Natural killer cell (primary cell): Measurements from ENCODE around the gene UBE2C. TPM values are rescaled to one million over a fixed set of nuclear protein-coding genes. Genes with fewer than 3 reads are reported as not detected.
"Not testable (repeated sequence)": the region's sequence is repeated elsewhere in the genome, so short reads cannot be mapped to it uniquely, and the experiment has no call there.

Experiments
- ATAC-seq, 3 donors: fragments of 150-1000 bp in 2 of 3; fragments of 200-7000 bp in 1 of 3; cut with Tn5 transposase; 1 replicate in 1 of 3; 2 replicates in 2 of 3; pipeline ENCODE4 v1.10.0; 2021; ENCODE audit warnings: mild to moderate bottlenecking in 2 of 3, moderate library complexity in 2 of 3
- DNase-seq, 2 donors: peaks; one replicate each; pipeline versions ENCODE4 v3.0.0 to v3.0.0-alpha.2; 2013 to 2021; ENCODE audit warnings: mixed read lengths in 1 of 2
- H3K27ac ChIP-seq: one replicate; pipeline ENCODE4 v1.5.1; 2013; ENCODE audit warnings: mild to moderate bottlenecking, low read length
- H3K27me3 ChIP-seq: one replicate; pipeline ENCODE4 v1.6.1; 2013; ENCODE audit warnings: low read length; ENCODE audit not compliant: control insufficient read depth, insufficient read depth
- H3K36me3 ChIP-seq: one replicate; pipeline ENCODE4 v1.6.1; 2013; ENCODE audit warnings: low read length; ENCODE audit not compliant: control insufficient read depth, insufficient read depth
- H3K4me1 ChIP-seq: one replicate; pipeline ENCODE4 v1.6.1; 2013; ENCODE audit warnings: low read length; ENCODE audit not compliant: control insufficient read depth, insufficient read depth
- H3K4me3 ChIP-seq: one replicate; pipeline ENCODE4 v1.5.1; 2013; ENCODE audit warnings: low read length
- H3K9me3 ChIP-seq: one replicate; pipeline ENCODE4 v1.6.1; 2013; ENCODE audit warnings: low read length; ENCODE audit not compliant: control insufficient read depth, insufficient read depth
- H3K27ac Mint-ChIP-seq, 2 donors: one replicate each; pipeline ENCODE4 v1.8.0; 2022; ENCODE audit warnings: mild to moderate bottlenecking in 2 of 2, mixed read lengths in 2 of 2, moderate library complexity in 1 of 2
- H3K27me3 Mint-ChIP-seq, 2 donors: one replicate each; pipeline ENCODE4 v1.8.0; 2022; ENCODE audit warnings: low read depth in 2 of 2, mixed read lengths in 2 of 2
- H3K36me3 Mint-ChIP-seq: one replicate; pipeline ENCODE4 v1.8.0; 2022; ENCODE audit warnings: mixed read lengths
- H3K4me1 Mint-ChIP-seq, 2 donors: one replicate each; pipeline ENCODE4 v1.8.0; 2022; ENCODE audit warnings: mixed read lengths in 2 of 2
- H3K4me3 Mint-ChIP-seq: one replicate; pipeline ENCODE4 v1.8.0; 2022; ENCODE audit warnings: mild to moderate bottlenecking, moderate library complexity, mixed read lengths
- H3K9me3 Mint-ChIP-seq, 2 donors: one replicate each; pipeline ENCODE4 v1.8.0; 2022; ENCODE audit warnings: mixed read lengths in 2 of 2
- WGBS: methylation state at CpG from one replicate; pipeline ENCODE4 v1.1.7; 2013; ENCODE audit warnings: missing lambda C conversion rate; ENCODE audit not compliant: insufficient coverage; 5-methylcytosine and 5-hydroxymethylcytosine counted together
- intact Hi-C: fragments of 100-400 bp; cut with micrococcal nuclease; formaldehyde crosslinking; loops from one replicate; pipeline ENCODE4 v1.14.2; 2022
- total RNA-seq, 4 donors: library from RNA; stranded (reverse); fragments of 120-200 nt in 1 of 4; gene quantifications; one replicate each; pipeline versions ENCODE4 v1.2.3 to v1.2.4, GENCODE V29; 2013 to 2022
- TF ChIP-seq, protein P1 (sequence below): fragments of 200-600 bp; IDR thresholded peaks from one replicate; pipeline ENCODE4 v1.8.0; 2022; ENCODE audit warnings: antibody characterized with exemption

Gene UBE2C
- total RNA-seq, 3 donors from 2014 or later (not counting 1 experiment from before 2014, with no cell fraction given): 0.54 to 3.2 TPM; not detected in 1

DNA sequence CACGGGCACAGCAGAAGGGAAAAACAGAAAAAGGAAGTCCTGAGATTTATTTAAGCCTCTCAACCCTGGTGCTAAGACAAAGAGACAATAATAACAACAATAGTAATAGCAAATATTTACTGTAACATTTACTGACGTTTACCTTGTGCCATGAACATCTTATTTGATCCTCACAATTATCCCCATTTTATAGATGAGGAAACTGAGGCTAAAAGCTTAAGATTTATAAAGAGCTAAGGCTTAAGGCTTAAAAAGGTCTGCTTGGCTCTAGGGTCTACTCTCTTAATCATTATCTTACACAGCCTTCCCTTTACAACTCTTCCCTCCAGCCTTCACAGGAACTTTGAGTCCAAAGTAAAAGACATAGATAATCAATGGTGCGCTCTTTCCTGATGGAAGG, 24.1 kb upstream of the UBE2C start:
- Mint-ChIP-seq H3K9me3 (no peaks in the 10 kb centered on the region), H3K4me1 (peaks cover 13 to 15% of the 10 kb centered on the region in 2 donors), H3K4me3 (no peak overlapping the region), H3K27me3 (no peaks in the 10 kb centered on the region), H3K27ac (no peak overlapping the region), H3K36me3 (no peaks in the 10 kb centered on the region)
- no peak for DNase-seq
- Histone ChIP-seq H3K4me3 (no peak overlapping the region), H3K36me3 (no peaks in the 10 kb centered on the region), H3K27ac (no peak overlapping the region), H3K9me3 (no peaks in the 10 kb centered on the region), H3K4me1 (peaks cover 17% of the 10 kb centered on the region), H3K27me3 (no peaks in the 10 kb centered on the region)
- TF ChIP-seq, protein P1, sequence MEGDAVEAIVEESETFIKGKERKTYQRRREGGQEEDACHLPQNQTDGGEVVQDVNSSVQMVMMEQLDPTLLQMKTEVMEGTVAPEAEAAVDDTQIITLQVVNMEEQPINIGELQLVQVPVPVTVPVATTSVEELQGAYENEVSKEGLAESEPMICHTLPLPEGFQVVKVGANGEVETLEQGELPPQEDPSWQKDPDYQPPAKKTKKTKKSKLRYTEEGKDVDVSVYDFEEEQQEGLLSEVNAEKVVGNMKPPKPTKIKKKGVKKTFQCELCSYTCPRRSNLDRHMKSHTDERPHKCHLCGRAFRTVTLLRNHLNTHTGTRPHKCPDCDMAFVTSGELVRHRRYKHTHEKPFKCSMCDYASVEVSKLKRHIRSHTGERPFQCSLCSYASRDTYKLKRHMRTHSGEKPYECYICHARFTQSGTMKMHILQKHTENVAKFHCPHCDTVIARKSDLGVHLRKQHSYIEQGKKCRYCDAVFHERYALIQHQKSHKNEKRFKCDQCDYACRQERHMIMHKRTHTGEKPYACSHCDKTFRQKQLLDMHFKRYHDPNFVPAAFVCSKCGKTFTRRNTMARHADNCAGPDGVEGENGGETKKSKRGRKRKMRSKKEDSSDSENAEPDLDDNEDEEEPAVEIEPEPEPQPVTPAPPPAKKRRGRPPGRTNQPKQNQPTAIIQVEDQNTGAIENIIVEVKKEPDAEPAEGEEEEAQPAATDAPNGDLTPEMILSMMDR: no peak
- intact Hi-C loops: no loop called here
- 48% methylated on average over 2 of the region's 3 CpGs for WGBS
- ATAC-seq: no peak

DNA sequence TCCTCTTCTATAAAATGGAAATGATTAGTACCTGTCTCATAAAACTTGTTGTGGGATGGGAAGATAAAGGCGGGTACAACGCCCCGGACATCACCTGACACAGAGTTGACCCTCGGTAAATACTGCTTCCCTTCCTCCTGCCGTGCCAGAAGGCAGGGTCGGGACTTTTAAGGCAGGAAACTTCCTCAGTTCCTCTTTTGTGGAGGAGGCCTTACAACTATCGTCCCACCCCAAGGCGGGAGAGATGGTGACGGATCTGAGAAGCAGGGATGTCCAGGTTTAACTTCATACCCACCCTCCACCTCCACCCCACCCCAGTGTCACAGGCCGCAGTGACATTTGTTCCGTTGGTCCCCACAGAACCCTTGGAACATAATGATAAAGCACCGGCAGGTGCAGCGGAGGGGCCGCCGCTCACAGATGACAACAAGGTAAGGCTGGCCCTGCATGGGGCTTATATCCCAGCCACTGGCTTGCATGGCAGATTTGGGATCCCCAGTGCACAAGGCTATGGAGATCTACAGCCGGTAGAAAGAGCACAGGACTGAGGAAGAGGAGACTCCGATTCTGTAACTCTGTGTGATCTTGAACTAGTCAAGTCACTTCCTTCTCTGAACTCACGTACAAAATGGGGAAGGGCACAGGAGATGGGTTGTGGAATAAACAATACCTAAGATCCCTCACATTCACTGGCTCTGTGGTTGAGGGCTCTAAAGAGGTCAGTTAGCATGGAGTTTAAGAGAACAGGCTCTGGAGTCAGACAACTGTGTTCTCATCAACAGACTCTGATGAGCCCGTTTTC, 19.9 kb upstream of the UBE2C start:
- Histone ChIP-seq H3K4me1 (peaks cover 17% of the 10 kb centered on the region), H3K4me3 (peak overlapping the region; percentile 81), H3K36me3 (peaks cover 22% of the 10 kb centered on the region), H3K27ac (peak overlapping the region; percentile 83), H3K9me3 (no peaks in the 10 kb centered on the region), H3K27me3 (no peaks in the 10 kb centered on the region)
- Mint-ChIP-seq H3K27ac (peak overlapping the region; percentile 91 to 93), H3K36me3 (no peaks in the 10 kb centered on the region), H3K4me3 (peak overlapping the region; percentile 93), H3K9me3 (no peaks in the 10 kb centered on the region), H3K4me1 (peaks cover 13 to 15% of the 10 kb centered on the region in 2 donors), H3K27me3 (no peaks in the 10 kb centered on the region)
- TF ChIP-seq, protein P1: no peak
- WGBS: 11% methylated on average over 17 of the region's 19 CpGs
- no peak for DNase-seq
- intact Hi-C loops: loop anchor here (2.0 kb wide), 1 partner anchor 64 kb away; the partner anchor contains the start of genes ACOT8 and ZSWIM3
- ATAC-seq: peak in 1 of 3 donors; percentile 33

DNA sequence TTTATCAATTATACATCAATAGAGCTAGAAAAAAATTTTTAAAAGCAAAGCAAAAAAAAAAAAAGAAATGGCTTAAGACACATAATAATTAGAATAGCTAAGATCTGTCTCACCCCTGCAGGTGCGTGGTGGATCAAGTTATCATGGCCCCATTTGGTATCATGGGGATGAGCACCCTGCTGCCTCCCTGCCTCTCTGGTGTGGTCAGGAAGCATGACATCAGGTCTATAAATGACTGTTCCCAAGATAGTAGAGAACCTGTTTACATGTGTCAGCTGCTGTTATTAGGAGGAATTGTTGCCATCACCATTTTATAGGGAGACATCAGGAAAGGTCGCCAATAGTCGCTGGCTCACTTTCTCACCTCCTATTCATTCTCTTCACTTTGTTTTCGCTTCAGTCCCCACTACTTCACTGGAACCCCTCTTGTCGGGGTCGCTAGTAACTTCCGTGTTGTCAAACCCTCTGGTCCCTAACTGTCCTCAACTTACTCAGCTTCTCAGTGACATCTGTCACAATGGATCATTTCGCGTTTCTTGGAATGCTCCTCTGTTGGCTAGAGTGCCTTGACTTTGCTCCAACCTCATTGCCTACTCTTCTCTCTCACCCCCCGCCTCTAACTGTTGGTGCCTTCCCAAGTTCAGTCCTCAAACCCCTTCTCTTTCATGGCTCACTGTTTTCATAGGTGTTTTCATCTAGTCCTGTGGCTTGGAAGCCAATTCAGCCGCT, 15.9 kb upstream of the UBE2C start:
- ATAC-seq: no peak
- peaks cover 27% of the 10 kb centered on the region for H3K36me3 ChIP-seq
- H3K27me3 ChIP-seq: no peaks in the 10 kb centered on the region

GRCh38 chr20:45797510-45797909, 14.9 kb upstream of the UBE2C start:
- H3K27ac Mint-ChIP-seq, DNase-seq, intact Hi-C loops, H3K27ac ChIP-seq, H3K27me3 Mint-ChIP-seq, H3K36me3 Mint-ChIP-seq, H3K4me3 ChIP-seq, H3K4me3 Mint-ChIP-seq, H3K27me3 ChIP-seq, H3K9me3 ChIP-seq, H3K9me3 Mint-ChIP-seq, ATAC-seq: not testable (repeated sequence)
- H3K4me1 ChIP-seq: peaks cover 15% of the 10 kb centered on the region
- peaks cover 16 to 21% of the 10 kb centered on the region in 2 donors for H3K4me1 Mint-ChIP-seq
- peaks cover 37% of the 10 kb centered on the region for H3K36me3 ChIP-seq
- no CpG with 5 or more reads among the region's 1 CpG for WGBS

More for the DNA sequence above, 15.9 kb upstream of the UBE2C start:
- no peak overlapping the region for H3K4me3 ChIP-seq
- intact Hi-C loops: no loop called here
- Mint-ChIP-seq H3K36me3 (no peaks in the 10 kb centered on the region), H3K9me3 (no peaks in the 10 kb centered on the region), H3K27me3 (no peaks in the 10 kb centered on the region), H3K4me3 (no peak overlapping the region), H3K27ac (no peak overlapping the region), H3K4me1 (peaks cover 21 to 28% of the 10 kb centered on the region in 2 donors)
- H3K27ac ChIP-seq: no peak overlapping the region
- WGBS: 96% methylated on average over 11 of the region's 11 CpGs
- TF ChIP-seq, protein P1: no peak
- no peaks in the 10 kb centered on the region for H3K9me3 ChIP-seq
- H3K4me1 ChIP-seq: peaks cover 22% of the 10 kb centered on the region
- no peak for DNase-seq

DNA sequence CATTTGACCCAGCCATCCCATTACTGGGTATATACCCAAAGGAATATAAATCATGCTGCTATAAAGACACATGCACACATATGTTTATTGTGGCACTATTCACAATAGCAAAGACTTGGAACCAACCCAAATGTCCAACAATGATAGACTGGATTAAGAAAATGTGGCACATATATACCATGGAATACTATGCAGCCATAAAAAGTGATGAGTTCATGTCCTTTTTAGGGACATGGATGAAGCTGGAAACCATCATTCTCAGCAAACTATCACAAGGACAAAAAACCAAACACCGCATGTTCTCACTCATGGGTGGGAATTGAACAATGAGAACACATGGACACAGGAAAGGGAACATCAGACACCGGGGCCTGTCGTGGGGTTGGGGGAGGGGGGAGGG, 14.5 kb upstream of the UBE2C start:
- H3K9me3 ChIP-seq, H3K27me3 ChIP-seq, intact Hi-C loops, DNase-seq, H3K4me3 ChIP-seq, H3K27ac ChIP-seq, H3K9me3 Mint-ChIP-seq, H3K27ac Mint-ChIP-seq, H3K36me3 Mint-ChIP-seq, H3K27me3 Mint-ChIP-seq, ATAC-seq, H3K4me3 Mint-ChIP-seq: not testable (repeated sequence)
- H3K4me1 ChIP-seq: peaks cover 11% of the 10 kb centered on the region
- 100% methylated on average over 2 of the region's 3 CpGs for WGBS
- H3K4me1 Mint-ChIP-seq: peaks cover 11 to 16% of the 10 kb centered on the region in 2 donors
- peaks cover 40% of the 10 kb centered on the region for H3K36me3 ChIP-seq
